ENCODE measurements around the gene SLFN12L. TPM values are rescaled to one million over a fixed set of nuclear protein-coding genes. Genes with fewer than 3 reads are reported as not detected.

The SLFN12L gene
- total and polyA plus RNA-seq, 10 of the 15 experiments (the other 5 are each of a cell fraction or from before 2014, with no cell fraction given), result 1.0 to 21.3 (median 9.4) TPM

- 100% methylated on average over 1 of the region's 1 CpG for WGBS (ENCODE audit: insufficient coverage, insufficient replicate concordance, low lambda C conversion rate, missing lambda C conversion rate)
- intact Hi-C loops (cut with micrococcal nuclease; ENCODE audit: unreplicated experiment) (no loop called here), in situ Hi-C loops (cut with MboI) (no loop called here)
- CTCF ChIA-PET, result interaction anchor here (0.6 to 16.4 kb wide), 7 partner anchors 9 to 264 kb away, joined by 3 to 321 read pairs (median 5); no protein-coding TSS in a partner anchor
- ATAC-seq, result no peak
- Histone ChIP-seq H3K4me1 (ENCODE audit: control insufficient read depth, insufficient read depth, low read length) (peaks cover 8% of the 10 kb centered on the region), H3K27ac (ENCODE audit: control insufficient read depth, insufficient read depth) (no peak overlapping the region), H4K20me1 (ENCODE audit: control insufficient read depth, insufficient read depth) (no peaks in the 10 kb centered on the region), H3K9ac (ENCODE audit: control insufficient read depth, insufficient read depth, low read length) (no peak overlapping the region), H3K9me3 (replicated peaks; ENCODE audit: control insufficient read depth, insufficient read depth, low read length) (no peaks in the 10 kb centered on the region), H3K27me3 (replicated peaks in 1 of 2; ENCODE audit: control insufficient read depth in 2 of 2, insufficient read depth in 2 of 2, low read length in 1 of 2) (no peaks in the 10 kb centered on the region), H3K36me3 (ENCODE audit: control insufficient read depth in 2 of 2, insufficient read depth in 2 of 2, low read length in 1 of 2) (no peaks in the 10 kb centered on the region), H3K4me3 (no peak overlapping the region), H3K4me2 (ENCODE audit: control insufficient read depth, insufficient read depth) (no peak overlapping the region), H3K79me2 (ENCODE audit: control insufficient read depth, insufficient read depth, low read length) (peaks cover 16% of the 10 kb centered on the region), H2AFZ (ENCODE audit: control insufficient read depth, low read depth, low read length) (no peak overlapping the region)
- SMC1A ChIA-PET (ENCODE audit: uncharacterized antibody, unreplicated experiment), result interaction anchor here (1.0 to 1.5 kb wide), 6 partner anchors 8 to 44 kb away, joined by 3 to 6 read pairs (median 4); partner anchors contain the start of gene PEX12
- no TSS peak for BruUV-seq (replicated peaks)
- POLR2A ChIA-PET, result interaction anchor here (0.9 kb wide), 1 partner anchor 562 kb away, joined by 3 read pairs; no protein-coding TSS in a partner anchor
- FAIRE-seq, result no peak
- DNase-seq (ENCODE audit: low read depth, low spot score), result no peak
- RAD21 ChIA-PET (ENCODE audit: unreplicated experiment), result interaction anchor here (0.6 to 1.0 kb wide), 2 partner anchors 10 to 295 kb away, joined by 3 to 5 read pairs; no protein-coding TSS in a partner anchor
- TF ChIP-seq ZNF687 (IDR thresholded peaks at IDR 0.05), result no peak
- TF ChIP-seq, protein P1, sequence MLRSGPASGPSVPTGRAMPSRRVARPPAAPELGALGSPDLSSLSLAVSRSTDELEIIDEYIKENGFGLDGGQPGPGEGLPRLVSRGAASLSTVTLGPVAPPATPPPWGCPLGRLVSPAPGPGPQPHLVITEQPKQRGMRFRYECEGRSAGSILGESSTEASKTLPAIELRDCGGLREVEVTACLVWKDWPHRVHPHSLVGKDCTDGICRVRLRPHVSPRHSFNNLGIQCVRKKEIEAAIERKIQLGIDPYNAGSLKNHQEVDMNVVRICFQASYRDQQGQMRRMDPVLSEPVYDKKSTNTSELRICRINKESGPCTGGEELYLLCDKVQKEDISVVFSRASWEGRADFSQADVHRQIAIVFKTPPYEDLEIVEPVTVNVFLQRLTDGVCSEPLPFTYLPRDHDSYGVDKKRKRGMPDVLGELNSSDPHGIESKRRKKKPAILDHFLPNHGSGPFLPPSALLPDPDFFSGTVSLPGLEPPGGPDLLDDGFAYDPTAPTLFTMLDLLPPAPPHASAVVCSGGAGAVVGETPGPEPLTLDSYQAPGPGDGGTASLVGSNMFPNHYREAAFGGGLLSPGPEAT (IDR thresholded peaks at IDR 0.05; ENCODE audit: low read depth), result no peak
- TF ChIP-seq, protein P2, sequence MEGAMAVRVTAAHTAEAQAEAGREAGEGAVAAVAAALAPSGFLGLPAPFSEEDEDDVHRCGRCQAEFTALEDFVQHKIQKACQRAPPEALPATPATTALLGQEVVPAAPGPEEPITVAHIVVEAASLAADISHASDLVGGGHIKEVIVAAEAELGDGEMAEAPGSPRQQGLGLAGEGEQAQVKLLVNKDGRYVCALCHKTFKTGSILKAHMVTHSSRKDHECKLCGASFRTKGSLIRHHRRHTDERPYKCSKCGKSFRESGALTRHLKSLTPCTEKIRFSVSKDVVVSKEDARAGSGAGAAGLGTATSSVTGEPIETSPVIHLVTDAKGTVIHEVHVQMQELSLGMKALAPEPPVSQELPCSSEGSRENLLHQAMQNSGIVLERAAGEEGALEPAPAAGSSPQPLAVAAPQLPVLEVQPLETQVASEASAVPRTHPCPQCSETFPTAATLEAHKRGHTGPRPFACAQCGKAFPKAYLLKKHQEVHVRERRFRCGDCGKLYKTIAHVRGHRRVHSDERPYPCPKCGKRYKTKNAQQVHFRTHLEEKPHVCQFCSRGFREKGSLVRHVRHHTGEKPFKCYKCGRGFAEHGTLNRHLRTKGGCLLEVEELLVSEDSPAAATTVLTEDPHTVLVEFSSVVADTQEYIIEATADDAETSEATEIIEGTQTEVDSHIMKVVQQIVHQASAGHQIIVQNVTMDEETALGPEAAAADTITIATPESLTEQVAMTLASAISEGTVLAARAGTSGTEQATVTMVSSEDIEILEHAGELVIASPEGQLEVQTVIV (IDR thresholded peaks at IDR 0.05; ENCODE audit: borderline replicate concordance, partially characterized antibody), result no peak
- TF ChIP-seq HDGF (IDR thresholded peaks at IDR 0.05), result no peak
- TF ChIP-seq NFYB (IDR thresholded peaks at IDR 0.05; ENCODE audit: insufficient read depth, low read depth, low read length), result no peak
- TF ChIP-seq, protein P3, sequence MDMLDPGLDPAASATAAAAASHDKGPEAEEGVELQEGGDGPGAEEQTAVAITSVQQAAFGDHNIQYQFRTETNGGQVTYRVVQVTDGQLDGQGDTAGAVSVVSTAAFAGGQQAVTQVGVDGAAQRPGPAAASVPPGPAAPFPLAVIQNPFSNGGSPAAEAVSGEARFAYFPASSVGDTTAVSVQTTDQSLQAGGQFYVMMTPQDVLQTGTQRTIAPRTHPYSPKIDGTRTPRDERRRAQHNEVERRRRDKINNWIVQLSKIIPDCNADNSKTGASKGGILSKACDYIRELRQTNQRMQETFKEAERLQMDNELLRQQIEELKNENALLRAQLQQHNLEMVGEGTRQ (IDR thresholded peaks at IDR 0.05; ENCODE audit: borderline replicate concordance, low read depth, low read length), result no peak
- TF ChIP-seq CREB1 (IDR thresholded peaks at IDR 0.05; ENCODE audit: low read depth), result no peak
- TF ChIP-seq BCLAF1 (IDR thresholded peaks at IDR 0.05), result no peak
- no peak for TF ChIP-seq CBX3 (IDR thresholded peaks at IDR 0.05; ENCODE audit: borderline replicate concordance, low read depth)
Observed at GRCh38 chr17:35545150-35545549, 7.7 kb upstream of the SLFN12L start.

Data from GM12878 (cell line).